Measurements from ENCODE around the gene EEFSEC. TPM values are rescaled to one million over a fixed set of nuclear protein-coding genes. Genes with fewer than 3 reads are reported as not detected.
A peak's percentile ranks its signal among the peaks of the same experiment; 100 is the strongest.

The EEFSEC gene
- total RNA-seq, 3 donors from 2014 or later: 9.7 to 10.9 (median 10.8) TPM

DNA sequence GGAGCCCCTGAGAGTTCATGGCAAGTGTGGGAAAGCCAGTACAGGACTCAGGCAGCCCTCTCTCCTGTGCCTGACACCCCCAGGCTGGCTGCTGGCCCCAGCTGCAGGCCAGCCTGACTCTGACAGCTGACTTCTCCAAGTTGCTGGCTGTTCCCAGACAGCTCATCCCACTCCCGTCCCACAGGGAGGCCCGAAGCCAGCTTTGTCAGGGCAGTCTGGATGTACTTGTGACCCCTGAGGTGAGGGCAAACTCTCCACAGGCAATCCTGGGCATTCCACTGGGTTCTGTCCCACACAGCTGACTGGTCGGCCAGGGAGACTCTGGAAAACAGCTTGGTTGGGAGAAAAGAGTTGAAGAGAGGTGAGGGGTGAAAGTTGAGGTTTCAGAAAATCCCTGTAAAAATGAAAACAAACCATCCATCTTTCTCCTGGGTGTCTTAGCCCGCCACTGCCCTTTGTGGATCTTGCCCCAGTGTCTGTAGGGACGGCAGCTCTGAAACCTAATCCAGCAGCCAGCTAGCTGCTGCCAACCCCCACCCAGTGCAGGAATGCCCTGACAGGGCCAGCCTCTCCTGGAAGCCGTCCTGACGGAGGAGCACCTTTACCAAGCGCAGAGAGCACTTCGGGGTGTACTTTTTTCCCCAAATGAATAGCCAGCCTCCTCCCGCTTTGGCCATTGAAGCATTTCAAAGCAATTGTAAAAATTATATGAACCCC is 225.5 kb downstream of the EEFSEC start:
- Histone ChIP-seq H3K4me3 (no peak overlapping the region), H3K9me3 (no peaks in the 10 kb centered on the region), H3K4me1 (ENCODE audit: low read depth) (peaks cover 18% of the 10 kb centered on the region), H3K36me3 (ENCODE audit: low read depth) (no peaks in the 10 kb centered on the region)
- no peak for DNase-seq
- TF ChIP-seq, protein P1, sequence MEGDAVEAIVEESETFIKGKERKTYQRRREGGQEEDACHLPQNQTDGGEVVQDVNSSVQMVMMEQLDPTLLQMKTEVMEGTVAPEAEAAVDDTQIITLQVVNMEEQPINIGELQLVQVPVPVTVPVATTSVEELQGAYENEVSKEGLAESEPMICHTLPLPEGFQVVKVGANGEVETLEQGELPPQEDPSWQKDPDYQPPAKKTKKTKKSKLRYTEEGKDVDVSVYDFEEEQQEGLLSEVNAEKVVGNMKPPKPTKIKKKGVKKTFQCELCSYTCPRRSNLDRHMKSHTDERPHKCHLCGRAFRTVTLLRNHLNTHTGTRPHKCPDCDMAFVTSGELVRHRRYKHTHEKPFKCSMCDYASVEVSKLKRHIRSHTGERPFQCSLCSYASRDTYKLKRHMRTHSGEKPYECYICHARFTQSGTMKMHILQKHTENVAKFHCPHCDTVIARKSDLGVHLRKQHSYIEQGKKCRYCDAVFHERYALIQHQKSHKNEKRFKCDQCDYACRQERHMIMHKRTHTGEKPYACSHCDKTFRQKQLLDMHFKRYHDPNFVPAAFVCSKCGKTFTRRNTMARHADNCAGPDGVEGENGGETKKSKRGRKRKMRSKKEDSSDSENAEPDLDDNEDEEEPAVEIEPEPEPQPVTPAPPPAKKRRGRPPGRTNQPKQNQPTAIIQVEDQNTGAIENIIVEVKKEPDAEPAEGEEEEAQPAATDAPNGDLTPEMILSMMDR (IDR thresholded peaks at IDR 0.05): no peak
- no peak for ATAC-seq
- intact Hi-C loops (cut with DNase I, micrococcal nuclease): no loop called here

DNA sequence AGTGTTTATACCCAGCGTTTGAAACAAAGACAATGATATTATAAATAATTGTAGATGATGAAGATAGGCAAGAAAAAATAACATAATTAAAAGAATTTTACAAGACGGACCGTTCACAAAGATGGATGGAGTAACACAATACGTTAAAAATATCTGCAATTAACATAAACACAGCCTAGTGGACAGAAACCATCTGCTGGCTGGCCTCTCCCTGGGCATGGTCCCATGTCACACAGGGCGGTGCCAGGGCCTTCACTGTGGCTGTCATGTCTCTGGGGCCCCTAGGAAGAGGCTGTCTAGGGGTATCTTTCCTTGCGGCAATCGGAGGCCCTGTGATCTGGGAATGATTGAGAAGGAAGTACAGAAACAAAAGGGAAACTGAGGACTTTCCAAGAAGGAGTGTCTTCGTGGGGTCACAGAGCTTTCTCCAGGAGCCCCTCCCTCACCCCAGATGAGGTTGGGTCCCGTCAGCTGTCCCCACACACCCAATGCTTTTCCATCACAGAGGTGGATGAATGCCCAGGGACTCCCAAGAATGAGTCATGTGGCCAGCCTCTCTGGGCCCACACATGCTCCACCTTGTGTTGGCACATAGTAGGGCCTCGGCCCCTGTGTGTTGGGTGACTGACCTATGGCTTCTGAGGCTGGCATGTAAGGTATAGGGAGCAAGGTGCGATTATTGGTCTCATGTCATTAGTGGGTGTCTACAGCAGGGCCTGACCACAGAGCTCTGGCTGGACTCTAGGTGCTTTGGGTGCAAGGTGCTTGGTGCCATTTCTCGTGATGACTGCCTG is 226.3 kb downstream of the EEFSEC start:
- intact Hi-C loops (cut with DNase I, micrococcal nuclease): no loop called here
- H3K36me3 ChIP-seq (ENCODE audit: low read depth): no peaks in the 10 kb centered on the region

DNA sequence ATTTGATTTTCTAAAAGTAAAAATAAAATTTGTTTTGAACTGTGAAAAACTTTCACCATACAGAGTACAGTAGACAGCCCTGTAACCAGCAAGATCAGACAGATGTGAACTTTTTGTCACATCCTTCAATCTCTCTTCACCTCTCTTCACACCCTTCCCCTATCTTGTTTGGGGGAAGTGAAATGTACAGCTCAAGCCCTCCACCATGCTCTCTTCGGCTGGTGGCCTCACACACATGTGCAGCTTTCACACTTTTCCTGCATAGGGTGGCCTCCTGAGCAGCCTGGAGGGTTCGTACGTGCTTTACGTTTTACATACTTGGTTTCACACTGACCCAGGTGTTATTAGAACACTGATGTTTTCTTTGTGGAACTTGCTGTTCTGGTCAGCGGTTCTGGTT is 227.0 kb downstream of the EEFSEC start:
- Histone ChIP-seq H3K36me3 (ENCODE audit: low read depth) (no peaks in the 10 kb centered on the region), H3K4me1 (ENCODE audit: low read depth) (peaks cover 29% of the 10 kb centered on the region), H3K9me3 (no peaks in the 10 kb centered on the region), H3K4me3 (no peak overlapping the region)
- intact Hi-C loops (cut with DNase I, micrococcal nuclease): no loop called here
- TF ChIP-seq, protein P1 (IDR thresholded peaks at IDR 0.05): no peak
- ATAC-seq (no peak), DNase-seq (no peak)

More for the DNA sequence above, 226.3 kb downstream of the EEFSEC start:
- no peak overlapping the region for H3K4me3 ChIP-seq
- ATAC-seq (no peak), DNase-seq (no peak)
- H3K4me1 ChIP-seq (ENCODE audit: low read depth): peaks cover 23% of the 10 kb centered on the region
- TF ChIP-seq, protein P1 (IDR thresholded peaks at IDR 0.05): no peak
- no peaks in the 10 kb centered on the region for H3K9me3 ChIP-seq

DNA sequence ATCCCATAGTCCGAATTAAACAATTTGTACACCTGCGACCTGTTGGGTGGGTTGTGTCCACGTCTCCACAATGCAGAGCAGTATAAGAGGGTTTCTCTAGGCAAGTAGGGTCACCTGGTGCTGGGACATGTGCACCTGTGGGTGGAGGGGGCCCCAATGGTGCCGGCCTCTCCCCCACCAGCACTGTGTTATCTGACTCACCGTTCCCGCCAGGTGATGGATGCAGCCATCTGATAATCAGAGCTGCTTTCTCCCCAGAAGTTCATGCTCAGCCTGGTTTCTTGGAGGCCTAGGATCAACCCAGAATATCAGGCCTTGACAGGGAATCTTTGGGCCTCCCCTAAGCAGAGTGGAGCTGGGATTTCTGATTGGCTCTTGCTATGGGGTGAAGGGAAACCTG is 227.4 kb downstream of the EEFSEC start:
- Histone ChIP-seq H3K4me3 (no peak overlapping the region), H3K36me3 (ENCODE audit: low read depth) (no peaks in the 10 kb centered on the region), H3K9me3 (no peaks in the 10 kb centered on the region), H3K4me1 (ENCODE audit: low read depth) (peaks cover 29% of the 10 kb centered on the region)
- ATAC-seq: no peak
- intact Hi-C loops (cut with DNase I, micrococcal nuclease): no loop called here
- TF ChIP-seq, protein P1 (IDR thresholded peaks at IDR 0.05): no peak
- no peak for DNase-seq

GRCh38 chr3:128381609-128382008 is 228.3 kb downstream of the EEFSEC start:
- DNase-seq (peak in 2 of 3 donors; percentile 16 to 47), ATAC-seq (peak; percentile 35)
- no peak overlapping the region for H3K4me3 ChIP-seq
- peaks cover 29% of the 10 kb centered on the region for H3K4me1 ChIP-seq (ENCODE audit: low read depth)
- no peaks in the 10 kb centered on the region for H3K9me3 ChIP-seq
- intact Hi-C loops (cut with DNase I, micrococcal nuclease): no loop called here
- no peaks in the 10 kb centered on the region for H3K36me3 ChIP-seq (ENCODE audit: low read depth)
- TF ChIP-seq, protein P1 (IDR thresholded peaks at IDR 0.05): no peak

All from mucosa of descending colon (tissue), 3 donors.